CD4-positive, alpha-beta T cell treated with Interleukin-21 for 1 hour (primary cell): ENCODE data around the gene ENSA.
"Not testable (repeated sequence)": the region's sequence is repeated elsewhere in the genome, so short reads cannot be mapped to it uniquely, and the experiment has no call there.

Experiments
- DNase-seq: peaks from one replicate; pipeline ENCODE4 v3.0.0-alpha.2; 2020

The ENSA gene

GRCh38 chr1:150629115-150629928 is at the start of gene ENSA:
TSS of gene ENSA (minus strand) at chr1:150629612. CDS start at chr1:150629470, 142 bp downstream.
- peak; percentile 98 for DNase-seq

- no peak for DNase-seq
These were observed 49.6 kb upstream of the ENSA start for GRCh38 chr1:150678988-150679387.

GRCh38 chr1:150674881-150675280 is 45.5 kb upstream of the ENSA start:
- no peak for DNase-seq

- no peak for DNase-seq
These were observed 33.9 kb upstream of the ENSA start for GRCh38 chr1:150663321-150663720.

- DNase-seq: no peak
These were observed 33.4 kb upstream of the ENSA start for GRCh38 chr1:150662811-150663210.

- no peak for DNase-seq
These were observed 31.7 kb upstream of the ENSA start for GRCh38 chr1:150661156-150661555.

GRCh38 chr1:150660584-150660983 is 31.2 kb upstream of the ENSA start:
- DNase-seq: no peak

- not testable (repeated sequence) for DNase-seq
These were observed 27.7 kb upstream of the ENSA start for GRCh38 chr1:150657064-150657463.

GRCh38 chr1:150654635-150655034 is 25.2 kb upstream of the ENSA start:
- not testable (repeated sequence) for DNase-seq

- no peak for DNase-seq
These were observed 20.8 kb upstream of the ENSA start for GRCh38 chr1:150650193-150650592.

GRCh38 chr1:150649441-150650075 is 20.1 kb upstream of the ENSA start:
- DNase-seq: no peak

GRCh38 chr1:150642296-150642695 is 12.9 kb upstream of the ENSA start:
- DNase-seq: no peak

GRCh38 chr1:150641126-150641815 is 11.9 kb upstream of the ENSA start:
- not testable (repeated sequence) for DNase-seq

GRCh38 chr1:150638430-150638829 is 9.0 kb upstream of the ENSA start:
- not testable (repeated sequence) for DNase-seq

- DNase-seq: not testable (repeated sequence)
These were observed 5.6 kb upstream of the ENSA start for GRCh38 chr1:150634839-150635622.

- no peak for DNase-seq
These were observed 672 bp downstream of the ENSA start for GRCh38 chr1:150628766-150629114.

- no peak for DNase-seq
These were observed 1.5 kb downstream of the ENSA start for GRCh38 chr1:150627826-150628410.

- no peak for DNase-seq
These were observed 3.3 kb downstream of the ENSA start for GRCh38 chr1:150626150-150626549.

- not testable (repeated sequence) for DNase-seq
These were observed 4.9 kb downstream of the ENSA start for GRCh38 chr1:150624546-150624945.

GRCh38 chr1:150624134-150624533 is 5.3 kb downstream of the ENSA start:
- DNase-seq: not testable (repeated sequence)

- no peak for DNase-seq
These were observed 7.0 kb downstream of the ENSA start for GRCh38 chr1:150622303-150622975.
